Left cardiac atrium (tissue), 4 donors: Measurements from ENCODE around the gene DNAJC15. TPM values are rescaled to one million over a fixed set of nuclear protein-coding genes. Genes with fewer than 3 reads are reported as not detected.

Experiments used
- ATAC-seq, 2 donors: fragments of 200-7000 bp; cut with Tn5 transposase; one replicate each; pipeline ENCODE4 v1.9.1; 2020; ENCODE audit warnings: mild to moderate bottlenecking in 2 of 2, moderate library complexity in 2 of 2
- DNase-seq: peaks from one replicate; pipeline ENCODE4 v3.0.0-alpha.2; 2020
- intact Hi-C, 2 donors: fragments of 100-400 bp; cut with DNase I; formaldehyde crosslinking; loops; one replicate each; pipeline versions ENCODE4 v1.14.1 to v1.15.1; 2022 to 2023
- total RNA-seq, 2 donors: library from RNA; stranded (reverse); fragmentation: NEBNext Ultra II Directional; extraction: Animal tissue kit (Norgen Biotek cat#: 25700); gene quantifications; one replicate each; pipeline ENCODE4 v1.2.1, GENCODE V29; 2021
- donor health status: DM: no; HTN: yes; CAD: no.
- donor health status: DM: no; HTN: yes; CAD: no; lungs with severe emphysema.
- donor health status: DM: yes; HTN: yes; CAD: no.
- donor health status: Dilated cardiomyopathy.

DNAJC15 gene
- total RNA-seq, 2 donors from 2014 or later, result 21.8 to 24.4 TPM

- ATAC-seq (no peak), DNase-seq (no peak)
- intact Hi-C loops, result no loop called here
Observed at GRCh38 chr13:43111559-43112400, 88.4 kb downstream of the DNAJC15 start.

GRCh38 chr13:43113603-43114002, 90.2 kb downstream of the DNAJC15 start:
- intact Hi-C loops, result no loop called here
- no peak for DNase-seq
- no peak for ATAC-seq

GRCh38 chr13:43114504-43114903, 91.1 kb downstream of the DNAJC15 start:
- ATAC-seq (no peak), DNase-seq (no peak)
- intact Hi-C loops, result no loop called here

GRCh38 chr13:43115141-43115540, 91.8 kb downstream of the DNAJC15 start:
- intact Hi-C loops, result no loop called here
- DNase-seq (no peak), ATAC-seq (no peak)

- ATAC-seq (no peak), DNase-seq (no peak)
- intact Hi-C loops, result no loop called here
Observed at GRCh38 chr13:43116242-43116641, 92.9 kb downstream of the DNAJC15 start.

GRCh38 chr13:43118521-43118920, 95.1 kb downstream of the DNAJC15 start:
- DNase-seq (no peak), ATAC-seq (no peak)
- intact Hi-C loops, result no loop called here

- ATAC-seq, result no peak
- intact Hi-C loops, result no loop called here
- DNase-seq, result no peak
Observed at GRCh38 chr13:43119206-43119605, 95.8 kb downstream of the DNAJC15 start.

GRCh38 chr13:43122791-43123190, 99.4 kb downstream of the DNAJC15 start:
- ATAC-seq, result no peak
- intact Hi-C loops, result no loop called here
- no peak for DNase-seq

- no peak for ATAC-seq
- DNase-seq, result no peak
- intact Hi-C loops, result no loop called here
Observed at GRCh38 chr13:43123856-43124255, 100.5 kb downstream of the DNAJC15 start.

GRCh38 chr13:43124490-43124889, 101.1 kb downstream of the DNAJC15 start:
- intact Hi-C loops, result no loop called here
- ATAC-seq (no peak), DNase-seq (no peak)

GRCh38 chr13:43126420-43126819, 103.0 kb downstream of the DNAJC15 start:
- intact Hi-C loops, result no loop called here
- DNase-seq (no peak), ATAC-seq (no peak)

- peak; percentile 45 to 63 for ATAC-seq
- intact Hi-C loops, result no loop called here
- peak; percentile 24 for DNase-seq
Observed at GRCh38 chr13:43127103-43127798, 103.9 kb downstream of the DNAJC15 start.

- DNase-seq, result no peak
- intact Hi-C loops, result no loop called here
- peak; percentile 52 to 74 for ATAC-seq
Observed at GRCh38 chr13:43127827-43128226, 104.4 kb downstream of the DNAJC15 start.

GRCh38 chr13:43128504-43128961, 105.1 kb downstream of the DNAJC15 start:
- DNase-seq, result peak; percentile 26
- peak in 1 of 2 donors; percentile 61 for ATAC-seq
- intact Hi-C loops, result no loop called here

GRCh38 chr13:43129066-43129465, 105.7 kb downstream of the DNAJC15 start:
- ATAC-seq (no peak), DNase-seq (no peak)
- intact Hi-C loops, result no loop called here

GRCh38 chr13:43129511-43130110, 106.2 kb downstream of the DNAJC15 start:
- intact Hi-C loops, result loop anchor here (5.0 to 10.0 kb wide), 4 partner anchors 155 to 535 kb away; no protein-coding TSS in a partner anchor
- ATAC-seq (no peak), DNase-seq (no peak)

GRCh38 chr13:43132257-43132656, 108.9 kb downstream of the DNAJC15 start:
- DNase-seq, result no peak
- intact Hi-C loops, result loop anchor here (5.0 to 10.0 kb wide), 4 partner anchors 157 to 537 kb away; no protein-coding TSS in a partner anchor

GRCh38 chr13:43132911-43133310, 109.5 kb downstream of the DNAJC15 start:
- intact Hi-C loops, result loop anchor here (5.0 to 10.0 kb wide), 4 partner anchors 158 to 538 kb away; no protein-coding TSS in a partner anchor

More at GRCh38 chr13:43132257-43132656, 108.9 kb downstream of the DNAJC15 start:
- ATAC-seq, result peak; percentile 51 to 78

GRCh38 chr13:43133792-43134191, 110.4 kb downstream of the DNAJC15 start:
- ATAC-seq (no peak), DNase-seq (no peak)
- intact Hi-C loops, result loop anchor here (5.0 to 10.0 kb wide), 4 partner anchors 159 to 539 kb away; no protein-coding TSS in a partner anchor

More at GRCh38 chr13:43132911-43133310, 109.5 kb downstream of the DNAJC15 start:
- no peak for ATAC-seq
- DNase-seq, result no peak
